CD4-positive, alpha-beta memory T cell (primary cell): ENCODE results near the gene IL36A. TPM values are rescaled to one million over a fixed set of nuclear protein-coding genes. Genes with fewer than 3 reads are reported as not detected.

Experiments used
- CTCF ChIA-PET: fragments of 350-600 bp; sonication (Branson Sonifier 250); formaldehyde crosslinking; loops from one replicate; lab custom pipeline; 2021; ENCODE audit warnings: inconsistent platforms; ENCODE audit not compliant: partially characterized antibody; lab: Charles Lee
- POLR2A ChIA-PET: fragments of 350-600 bp; sonication (Branson Sonifier 250); formaldehyde crosslinking; loops from one replicate; lab custom pipeline; 2021; ENCODE audit not compliant: partially characterized antibody; lab: Charles Lee
- DNase-seq, 5 donors: peaks; one replicate each; pipeline versions ENCODE4 v3.0.0 to v3.0.0-alpha.2; 2020 to 2022; ENCODE audit warnings: mixed read lengths in 1 of 5
- H3K27ac ChIP-seq: one replicate; pipeline ENCODE4 v1.7.0; 2013; ENCODE audit warnings: low read depth, low read length
- H3K27me3 ChIP-seq: 2 replicates; pipeline ENCODE4 v1.7.0; 2013; ENCODE audit warnings: mild to moderate bottlenecking, low read length, moderate library complexity; ENCODE audit not compliant: insufficient read depth
- H3K36me3 ChIP-seq: 2 replicates; pipeline ENCODE4 v1.7.0; 2013; ENCODE audit warnings: mild to moderate bottlenecking, low read length, moderate library complexity; ENCODE audit not compliant: insufficient read depth
- H3K4me1 ChIP-seq: 2 replicates; pipeline ENCODE4 v1.7.0; 2013; ENCODE audit warnings: mild to moderate bottlenecking, low read length, moderate library complexity; ENCODE audit not compliant: insufficient read depth
- H3K4me3 ChIP-seq, 2 donors: one replicate each; pipeline ENCODE4 v1.7.0; 2013; ENCODE audit warnings: low read length in 2 of 2, mild to moderate bottlenecking in 1 of 2
- H3K9me3 ChIP-seq, 2 donors: one replicate each; pipeline ENCODE4 v1.7.0; 2013; ENCODE audit warnings: low read length in 2 of 2, control low read depth in 1 of 2; ENCODE audit not compliant: control insufficient read depth in 1 of 2
- H3K27ac Mint-ChIP-seq, 7 donors: one replicate each; pipeline ENCODE4 v1.8.0; 2020 to 2021; ENCODE audit warnings: mixed read lengths in 7 of 7, mild to moderate bottlenecking in 6 of 7, inconsistent platforms in 3 of 7, moderate library complexity in 3 of 7
- H3K27me3 Mint-ChIP-seq, 2 donors: one replicate each; pipeline ENCODE4 v1.8.0; 2020 to 2021; ENCODE audit warnings: mixed read lengths in 2 of 2
- H3K36me3 Mint-ChIP-seq, 2 donors: one replicate each; pipeline ENCODE4 v1.8.0; 2020 to 2021; ENCODE audit warnings: mixed read lengths in 2 of 2, inconsistent platforms in 1 of 2, mild to moderate bottlenecking in 1 of 2
- H3K4me1 Mint-ChIP-seq, 4 donors: one replicate each; pipeline ENCODE4 v1.8.0; 2020 to 2021; ENCODE audit warnings: mixed read lengths in 4 of 4, mild to moderate bottlenecking in 1 of 4
- H3K4me3 Mint-ChIP-seq, 8 donors: one replicate each; pipeline ENCODE4 v1.8.0; 2020 to 2021; ENCODE audit warnings: mixed read lengths in 8 of 8, mild to moderate bottlenecking in 7 of 8, moderate library complexity in 6 of 8, inconsistent platforms in 3 of 8
- H3K9me3 Mint-ChIP-seq, 8 donors: one replicate each; pipeline ENCODE4 v1.8.0; 2020 to 2021; ENCODE audit warnings: mixed read lengths in 8 of 8, mild to moderate bottlenecking in 5 of 8, inconsistent platforms in 3 of 8, moderate library complexity in 1 of 8
- intact Hi-C: fragments of 100-400 bp; cut with micrococcal nuclease; formaldehyde crosslinking; loops from one replicate; pipeline ENCODE4 v1.15.1; 2023
- polyA plus RNA-seq, 2 donors: library from polyadenylated mRNA; unstranded; fragments of 300-500 nt; fragmentation: Illumina TruSeq; gene quantifications; one replicate each; pipeline ENCODE4 v1.2.3, GENCODE V29; 2021
- total RNA-seq, 2 experiments: library from RNA; stranded (reverse); gene quantifications; one replicate each; pipeline ENCODE4 v1.2.3, GENCODE V29; 2021

The IL36A gene
- total and polyA plus RNA-seq, 4 experiments from 2014 or later: 0.56 TPM; not detected in 3

GRCh38 chr2:113054066-113054465, 48.8 kb downstream of the IL36A start:
- no peak overlapping the region for H3K4me3 ChIP-seq
- ChIA-PET CTCF (interaction anchor here (1.4 kb wide), 1 partner anchor 11 kb away, joined by 3 read pairs; no protein-coding TSS in a partner anchor), POLR2A (no interaction called here)
- H3K27me3 ChIP-seq: no peaks in the 10 kb centered on the region
- no peak overlapping the region for H3K27ac ChIP-seq
- H3K4me1 Mint-ChIP-seq: no peaks in the 10 kb centered on the region
- no peak for DNase-seq
- peaks cover 7 to 24% (median 16%) of the 10 kb centered on the region in 8 donors for H3K9me3 Mint-ChIP-seq
- no peaks in the 10 kb centered on the region for H3K9me3 ChIP-seq
- H3K27ac Mint-ChIP-seq: no peak overlapping the region
- intact Hi-C loops: no loop called here
- no peaks in the 10 kb centered on the region for H3K4me1 ChIP-seq
- H3K27me3 Mint-ChIP-seq: peaks cover 6 to 7% of the 10 kb centered on the region in 2 donors
- H3K36me3 ChIP-seq: no peaks in the 10 kb centered on the region
- H3K36me3 Mint-ChIP-seq: peaks cover 1 to 7% of the 10 kb centered on the region in 2 donors
- no peak overlapping the region for H3K4me3 Mint-ChIP-seq

GRCh38 chr2:113056521-113056920, 51.3 kb downstream of the IL36A start:
- H3K27ac ChIP-seq: no peak overlapping the region
- CTCF ChIA-PET: interaction anchor here (1.3 kb wide), 1 partner anchor 25 kb away, joined by 3 read pairs; no protein-coding TSS in a partner anchor
- Mint-ChIP-seq H3K36me3 (peaks cover 1 to 7% of the 10 kb centered on the region in 2 donors), H3K27me3 (peaks cover 7 to 9% of the 10 kb centered on the region in 2 donors), H3K4me1 (no peaks in the 10 kb centered on the region), H3K27ac (no peak overlapping the region), H3K9me3 (peaks cover 7 to 24% (median 14%) of the 10 kb centered on the region in 8 donors), H3K4me3 (no peak overlapping the region)
- H3K4me3 ChIP-seq: no peak overlapping the region
- POLR2A ChIA-PET: no interaction called here
- H3K9me3 ChIP-seq: no peaks in the 10 kb centered on the region
- H3K36me3 ChIP-seq: no peaks in the 10 kb centered on the region
- H3K4me1 ChIP-seq: no peaks in the 10 kb centered on the region
- DNase-seq: no peak
- no peaks in the 10 kb centered on the region for H3K27me3 ChIP-seq
- intact Hi-C loops: no loop called here

- intact Hi-C loops: no loop called here
- Mint-ChIP-seq H3K9me3 (peaks cover 7 to 24% (median 14%) of the 10 kb centered on the region in 8 donors), H3K27me3 (peaks cover 8 to 10% of the 10 kb centered on the region in 2 donors), H3K4me3 (no peak overlapping the region), H3K4me1 (no peaks in the 10 kb centered on the region), H3K36me3 (peaks cover 1 to 7% of the 10 kb centered on the region in 2 donors), H3K27ac (no peak overlapping the region)
- H3K27ac ChIP-seq: no peak overlapping the region
- H3K9me3 ChIP-seq: no peaks in the 10 kb centered on the region
- POLR2A ChIA-PET: no interaction called here
- CTCF ChIA-PET: interaction anchor here (1.3 kb wide), 1 partner anchor 25 kb away, joined by 3 read pairs; no protein-coding TSS in a partner anchor
- H3K27me3 ChIP-seq: no peaks in the 10 kb centered on the region
- H3K4me3 ChIP-seq: no peak overlapping the region
- no peaks in the 10 kb centered on the region for H3K4me1 ChIP-seq
- no peaks in the 10 kb centered on the region for H3K36me3 ChIP-seq
- no peak for DNase-seq
Measured at GRCh38 chr2:113057117-113057516, 51.9 kb downstream of the IL36A start.

Other genes starting within 250 kb of the IL36A start
- under 1 TPM in 1 of 2 experiments, not detected in 1; 0.06 TPM for gene CKAP2L, start 240.8 kb upstream of the IL36A start, total RNA-seq
- under 1 TPM in 1 of 2 donors, not detected in 1; 0.21 TPM for gene CKAP2L, start 240.8 kb upstream of the IL36A start, polyA plus RNA-seq
- gene IL1A, start 221.0 kb upstream of the IL36A start, total RNA-seq: under 1 TPM in 1 of 2 experiments, not detected in 1; 0.15 TPM
- gene IL1A, start 221.0 kb upstream of the IL36A start, polyA plus RNA-seq: not detected
- gene IL1B, start 168.7 kb upstream of the IL36A start, total RNA-seq: 1 to 10 TPM in 1 of 2 experiments, under 1 TPM in 1; 0.81 to 1.3 TPM
- gene IL1B, start 168.7 kb upstream of the IL36A start, polyA plus RNA-seq: not detected
- gene IL37, start 94.3 kb upstream of the IL36A start, total RNA-seq: not detected
- not detected for gene IL37, start 94.3 kb upstream of the IL36A start, polyA plus RNA-seq
- gene IL36G, start 27.5 kb upstream of the IL36A start, total RNA-seq: not detected
- not detected for gene IL36G, start 27.5 kb upstream of the IL36A start, polyA plus RNA-seq
- gene IL36B, start 47.4 kb downstream of the IL36A start, total RNA-seq: not detected
- gene IL36B, start 47.4 kb downstream of the IL36A start, polyA plus RNA-seq: not detected
- not detected for gene IL36RN, start 53.7 kb downstream of the IL36A start, total RNA-seq
- gene IL36RN, start 53.7 kb downstream of the IL36A start, polyA plus RNA-seq: not detected
- not detected for gene IL1F10, start 62.5 kb downstream of the IL36A start, total RNA-seq
- gene IL1F10, start 62.5 kb downstream of the IL36A start, polyA plus RNA-seq: not detected
- 1 to 10 TPM; 2.4 TPM for gene IL1RN, start 122.1 kb downstream of the IL36A start, total RNA-seq
- gene IL1RN, start 122.1 kb downstream of the IL36A start, polyA plus RNA-seq: not detected
- 100 to 1,000 TPM in 1 of 2 experiments, 10 to 100 TPM in 1; 100.0 to 101 TPM for gene PSD4, start 168.5 kb downstream of the IL36A start, total RNA-seq
- 10 to 100 TPM; 11.9 to 32.8 TPM for gene PSD4, start 168.5 kb downstream of the IL36A start, polyA plus RNA-seq